Activated CD4-positive, alpha-beta T cell treated with anti-CD3 and anti-CD28 coated beads, Interleukin-2, amount 50 U/mL, for 24 hours (primary cell): ENCODE results near the gene INPP5A.

ENCODE experiments used
- DNase-seq, 2 donors: peaks; one replicate each; pipeline ENCODE4 v3.0.0-alpha.2; 2020; ENCODE audit warnings: low read depth in 1 of 2, low spot score in 1 of 2

Gene INPP5A

GRCh38 chr10:132776186-132776585, 238.6 kb downstream of the INPP5A start:
- DNase-seq, result no peak

- no peak for DNase-seq
Observed at GRCh38 chr10:132776821-132777220, 239.2 kb downstream of the INPP5A start.

GRCh38 chr10:132777441-132777840, 239.9 kb downstream of the INPP5A start:
- DNase-seq, result no peak

GRCh38 chr10:132779549-132780294, 242.1 kb downstream of the INPP5A start:
- DNase-seq, result no peak

- no peak for DNase-seq
Observed at GRCh38 chr10:132780356-132780755, 242.8 kb downstream of the INPP5A start.

GRCh38 chr10:132781556-132781955, 244.0 kb downstream of the INPP5A start:
- no peak for DNase-seq

- no peak for DNase-seq
Observed at GRCh38 chr10:132783165-132783939, 245.8 kb downstream of the INPP5A start.

- no peak for DNase-seq
Observed at GRCh38 chr10:132783940-132784865, 246.6 kb downstream of the INPP5A start.

- DNase-seq, result no peak
Observed at GRCh38 chr10:132784866-132785722, 247.5 kb downstream of the INPP5A start.

GRCh38 chr10:132785723-132786475, 248.3 kb downstream of the INPP5A start, which contains the start of gene NKX6-2:
Gene NKX6-2, minus strand, starts transcription at chr10:132786147. Its CDS starts 199 bp downstream, at chr10:132785948.
- no peak for DNase-seq

GRCh38 chr10:132786476-132786883, 248.9 kb downstream of the INPP5A start:
- no peak for DNase-seq

- DNase-seq, result no peak
Observed at GRCh38 chr10:132786884-132787494, 249.4 kb downstream of the INPP5A start.

- no peak for DNase-seq
Observed at GRCh38 chr10:132787495-132788179, 250.1 kb downstream of the INPP5A start.

- DNase-seq, result no peak
Observed at GRCh38 chr10:132788180-132788830, 250.7 kb downstream of the INPP5A start.

- DNase-seq, result no peak
Observed at GRCh38 chr10:132788831-132789219, 251.2 kb downstream of the INPP5A start.

- DNase-seq, result no peak
Observed at GRCh38 chr10:132789659-132790148, 252.1 kb downstream of the INPP5A start.

GRCh38 chr10:132790470-132790869, 252.9 kb downstream of the INPP5A start:
- no peak for DNase-seq
